DND-41 (cell line): ENCODE data around the gene TGFBR2.

Source experiments
- ATAC-seq: fragments of 200-7000 bp; cut with Tn5 transposase; 3 replicates; pipeline ENCODE4 v1.9.1; 2021; ENCODE audit warnings: low read depth; ENCODE audit not compliant: insufficient read depth
- DNase-seq: peaks from one replicate; pipeline ENCODE4 v3.0.0-alpha.2; 2020
- H2AFZ ChIP-seq: 2 replicates; pipeline ENCODE4 v1.6.0; 2012; ENCODE audit warnings: low read depth, low read length
- H3K27ac ChIP-seq: 2 replicates; pipeline ENCODE4 v1.5.1; 2012; ENCODE audit warnings: low read length, inconsistent platforms
- H3K27me3 ChIP-seq: fragments of 200-600 bp; sonication (generic); 2 replicates; pipeline ENCODE4 v1.6.0; 2012; ENCODE audit warnings: low read length, mild to moderate bottlenecking, inconsistent platforms; ENCODE audit not compliant: insufficient read depth, poor library complexity
- H3K36me3 ChIP-seq: 2 replicates; pipeline ENCODE4 v1.5.1; 2012; ENCODE audit warnings: low read length, inconsistent platforms; ENCODE audit not compliant: insufficient read depth
- H3K4me1 ChIP-seq: 2 replicates; pipeline ENCODE4 v1.5.1; 2012; ENCODE audit warnings: mild to moderate bottlenecking, low read length; ENCODE audit not compliant: insufficient read depth
- H3K4me2 ChIP-seq: 2 replicates; pipeline ENCODE4 v1.6.0; 2012; ENCODE audit warnings: mild to moderate bottlenecking, moderate library complexity, low read length, inconsistent platforms; ENCODE audit not compliant: insufficient read depth
- H3K4me3 ChIP-seq, 2 experiments: fragments of 200-600 bp in 1 of 2; shearing (Covaris generic) in 1 of 2; 2 replicates each; pipeline ENCODE4 v1.5.1; 2012 to 2016; ENCODE audit warnings: inconsistent platforms in 2 of 2, low read length in 2 of 2, mild to moderate bottlenecking in 2 of 2, low read depth in 1 of 2, moderate library complexity in 1 of 2
- H3K79me2 ChIP-seq: 2 replicates; pipeline ENCODE4 v1.6.0; 2012; ENCODE audit warnings: low read length, inconsistent platforms; ENCODE audit not compliant: insufficient read depth
- H3K9ac ChIP-seq: 2 replicates; pipeline ENCODE4 v1.6.0; 2012; ENCODE audit warnings: low read depth, mild to moderate bottlenecking, inconsistent platforms, low read length, moderate library complexity
- H3K9me3 ChIP-seq: 2 replicates; pipeline ENCODE4 v1.5.1; 2012; ENCODE audit warnings: low read length, moderate library complexity, mild to moderate bottlenecking, inconsistent platforms; ENCODE audit not compliant: insufficient read depth, severe bottlenecking
- H4K20me1 ChIP-seq: 2 replicates; pipeline ENCODE4 v1.6.0; 2012; ENCODE audit warnings: low read length; ENCODE audit not compliant: insufficient read depth
- CTCF ChIP-seq: IDR thresholded peaks from 2 replicates; pipeline ENCODE4 v1.5.1; 2012; ENCODE audit warnings: borderline replicate concordance, low read length, moderate library complexity, mild to moderate bottlenecking; ENCODE audit not compliant: poor library complexity, severe bottlenecking; ENCODE audit errors: extremely low read depth
- EZH2 ChIP-seq: IDR thresholded peaks from 3 replicates; pipeline ENCODE4 v1.6.1; 2012; ENCODE audit warnings: borderline replicate concordance, low read depth, mild to moderate bottlenecking, moderate library complexity, low read length, inconsistent platforms; ENCODE audit not compliant: severe bottlenecking

The TGFBR2 gene

DNA sequence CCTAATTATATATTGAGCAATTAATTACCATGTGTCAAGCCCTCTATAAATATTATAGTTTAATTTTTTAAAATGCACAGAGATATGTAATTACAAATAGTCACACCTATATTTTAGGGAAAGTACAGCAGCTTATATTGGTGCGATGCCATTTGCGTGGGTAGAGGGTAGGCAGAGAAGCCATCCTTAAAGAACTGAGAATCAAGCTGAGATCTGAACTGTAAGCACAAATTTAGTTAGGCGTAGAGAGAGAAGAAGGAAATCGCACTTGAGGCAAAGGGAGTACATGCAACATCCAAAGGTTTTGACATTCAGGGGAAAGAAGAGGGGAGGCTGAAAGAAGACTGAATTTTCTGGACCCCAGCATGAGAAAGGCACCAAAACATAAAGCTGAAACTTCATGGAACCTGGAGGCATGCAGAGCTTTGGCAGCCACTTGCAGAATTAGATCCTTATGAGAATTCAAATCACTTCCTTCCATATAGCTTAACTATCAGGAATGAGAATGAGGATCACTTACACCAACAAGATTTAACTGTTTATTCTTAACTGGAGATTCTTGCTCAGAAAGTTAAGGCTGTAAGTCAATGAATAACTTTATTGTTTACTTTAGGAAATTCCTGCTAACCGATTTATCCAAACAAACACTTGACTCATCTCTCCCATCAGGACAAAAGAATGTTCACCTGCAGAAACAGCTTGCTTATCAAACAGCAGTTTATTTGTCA, 114.3 kb downstream of the TGFBR2 start:
- ATAC-seq (no peak), DNase-seq (no peak)
- Histone ChIP-seq H3K79me2 (no peaks in the 10 kb centered on the region), H3K27me3 (no peaks in the 10 kb centered on the region), H3K4me3 (no peak overlapping the region), H3K9ac (no peak overlapping the region), H2AFZ (peak overlapping the region; percentile 19; the same call in 1 of the 2 replicates), H3K4me1 (no peaks in the 10 kb centered on the region), H3K36me3 (no peaks in the 10 kb centered on the region), H3K27ac (no peak overlapping the region), H3K4me2 (no peak overlapping the region), H4K20me1 (no peaks in the 10 kb centered on the region), H3K9me3 (no peaks in the 10 kb centered on the region)
- TF ChIP-seq EZH2 (no peak), CTCF (no peak)

- Histone ChIP-seq H2AFZ (no peak overlapping the region), H3K36me3 (no peaks in the 10 kb centered on the region), H3K4me2 (no peak overlapping the region), H4K20me1 (no peaks in the 10 kb centered on the region), H3K4me3 (no peak overlapping the region), H3K4me1 (no peaks in the 10 kb centered on the region), H3K27me3 (no peaks in the 10 kb centered on the region), H3K27ac (no peak overlapping the region), H3K9me3 (no peaks in the 10 kb centered on the region), H3K79me2 (no peaks in the 10 kb centered on the region), H3K9ac (no peak overlapping the region)
- TF ChIP-seq CTCF, result no peak
- no peak for TF ChIP-seq EZH2
- DNase-seq, result no peak
- ATAC-seq, result no peak
Measured at GRCh38 chr3:30721314-30721634, 114.9 kb downstream of the TGFBR2 start.

GRCh38 chr3:30723211-30723610, 116.8 kb downstream of the TGFBR2 start:
- H3K4me3 ChIP-seq, result no peak overlapping the region
- ATAC-seq (no peak), DNase-seq (no peak)
- no peaks in the 10 kb centered on the region for H3K27me3 ChIP-seq
- no peaks in the 10 kb centered on the region for H3K9me3 ChIP-seq
- no peaks in the 10 kb centered on the region for H3K4me1 ChIP-seq
- no peaks in the 10 kb centered on the region for H4K20me1 ChIP-seq
- H3K4me2 ChIP-seq, result no peak overlapping the region
- no peak overlapping the region for H3K9ac ChIP-seq
- no peak overlapping the region for H3K27ac ChIP-seq
- no peaks in the 10 kb centered on the region for H3K36me3 ChIP-seq
- H3K79me2 ChIP-seq, result no peaks in the 10 kb centered on the region
- no peak overlapping the region for H2AFZ ChIP-seq
- TF ChIP-seq EZH2 (no peak), CTCF (no peak)

GRCh38 chr3:30724863-30725262, 118.5 kb downstream of the TGFBR2 start:
- DNase-seq, result no peak
- H3K79me2 ChIP-seq, result no peaks in the 10 kb centered on the region
- no peak overlapping the region for H3K9ac ChIP-seq
- H3K27me3 ChIP-seq, result no peaks in the 10 kb centered on the region
- no peak overlapping the region for H3K27ac ChIP-seq
- H3K9me3 ChIP-seq, result no peaks in the 10 kb centered on the region
- TF ChIP-seq EZH2, result no peak
- no peak for TF ChIP-seq CTCF
- H3K4me1 ChIP-seq, result no peaks in the 10 kb centered on the region
- H3K4me2 ChIP-seq, result no peak overlapping the region
- H2AFZ ChIP-seq, result no peak overlapping the region
- no peak overlapping the region for H3K4me3 ChIP-seq
- ATAC-seq, result no peak
- no peaks in the 10 kb centered on the region for H3K36me3 ChIP-seq
- no peaks in the 10 kb centered on the region for H4K20me1 ChIP-seq
